GM19023 (cell line): ENCODE data around the gene GNG4.
"Not testable (repeated sequence)": the region's sequence is repeated elsewhere in the genome, so short reads cannot be mapped to it uniquely, and the experiment has no call there.

Experiments used
- ATAC-seq: cut with Tn5 transposase; IDR thresholded peaks from one replicate; pipeline ENCODE4 v1.9.1; 2021; ENCODE audit warnings: mild to moderate bottlenecking, moderate library complexity; ENCODE audit not compliant: unreplicated experiment

GNG4 gene

GRCh38 chr1:235650341-235651169 lies 971 bp upstream of the GNG4 start:
- ATAC-seq = no peak

- no peak for ATAC-seq
Measured at GRCh38 chr1:235648954-235649367, 623 bp downstream of the GNG4 start.

- no peak for ATAC-seq
Measured at GRCh38 chr1:235648407-235648907, 1.1 kb downstream of the GNG4 start.

- not testable (repeated sequence) for ATAC-seq
Measured at GRCh38 chr1:235647537-235647936, 2.0 kb downstream of the GNG4 start.

GRCh38 chr1:235646463-235646862 lies 3.1 kb downstream of the GNG4 start:
- ATAC-seq = no peak

GRCh38 chr1:235644693-235645305 lies 4.8 kb downstream of the GNG4 start:
- ATAC-seq = no peak

- no peak for ATAC-seq
Measured at GRCh38 chr1:235643837-235644692, 5.5 kb downstream of the GNG4 start.

- no peak for ATAC-seq
Measured at GRCh38 chr1:235642943-235643371, 6.6 kb downstream of the GNG4 start.

- peak; percentile 80 for ATAC-seq
Measured at GRCh38 chr1:235642011-235642942, 7.3 kb downstream of the GNG4 start.

- no peak for ATAC-seq
Measured at GRCh38 chr1:235640580-235640979, 9.0 kb downstream of the GNG4 start.

- no peak for ATAC-seq
Measured at GRCh38 chr1:235639226-235640205, 10.1 kb downstream of the GNG4 start.

GRCh38 chr1:235638612-235639011 lies 11.0 kb downstream of the GNG4 start:
- ATAC-seq = not testable (repeated sequence)

GRCh38 chr1:235637756-235638534 lies 11.6 kb downstream of the GNG4 start:
- ATAC-seq = no peak

- ATAC-seq = no peak
Measured at GRCh38 chr1:235635938-235636662, 13.5 kb downstream of the GNG4 start.

- peak; percentile 84 for ATAC-seq
Measured at GRCh38 chr1:235632506-235633401, 16.8 kb downstream of the GNG4 start.

- ATAC-seq = no peak
Measured at GRCh38 chr1:235631816-235632215, 17.8 kb downstream of the GNG4 start.
